NB4 (cell line): ENCODE results near the gene MEX3B.
"Not testable (repeated sequence)": the region's sequence is repeated elsewhere in the genome, so short reads cannot be mapped to it uniquely, and the experiment has no call there.

Experiments used
- DNase-seq: peaks from one replicate; pipeline ENCODE4 v3.0.0; 2010; ENCODE audit warnings: low read depth
- H3K4me3 ChIP-seq: one replicate; pipeline ENCODE4 v1.5.1; 2011; ENCODE audit warnings: mild to moderate bottlenecking, low read depth, low read length, moderate library complexity
- CTCF ChIP-seq: IDR thresholded peaks from one replicate; pipeline ENCODE4 v1.5.1; 2012; ENCODE audit warnings: low read depth, low read length
- MAX ChIP-seq: IDR thresholded peaks from 2 replicates; pipeline ENCODE4 v1.6.1; 2011; ENCODE audit warnings: low read depth, low read length
- MYC ChIP-seq: IDR thresholded peaks from 2 replicates; pipeline ENCODE4 v1.6.1; 2011; ENCODE audit warnings: low read depth, low read length
- POLR2A ChIP-seq: IDR thresholded peaks from 2 replicates; pipeline ENCODE4 v1.6.1; 2011; ENCODE audit warnings: mild to moderate bottlenecking; ENCODE audit not compliant: insufficient read length; ENCODE audit errors: extremely low read depth

Gene MEX3B

GRCh38 chr15:82012908-82013307, 32.9 kb downstream of the MEX3B start:
- TF ChIP-seq POLR2A = no peak
- no peak for TF ChIP-seq MYC
- TF ChIP-seq MAX = no peak
- no peak for TF ChIP-seq CTCF
- DNase-seq = no peak
- H3K4me3 ChIP-seq = no peak overlapping the region

- no peak for DNase-seq
- no peak overlapping the region for H3K4me3 ChIP-seq
- TF ChIP-seq MYC (no peak), POLR2A (no peak), MAX (no peak), CTCF (no peak)
Observed at GRCh38 chr15:82005239-82005638, 40.6 kb downstream of the MEX3B start.

DNA sequence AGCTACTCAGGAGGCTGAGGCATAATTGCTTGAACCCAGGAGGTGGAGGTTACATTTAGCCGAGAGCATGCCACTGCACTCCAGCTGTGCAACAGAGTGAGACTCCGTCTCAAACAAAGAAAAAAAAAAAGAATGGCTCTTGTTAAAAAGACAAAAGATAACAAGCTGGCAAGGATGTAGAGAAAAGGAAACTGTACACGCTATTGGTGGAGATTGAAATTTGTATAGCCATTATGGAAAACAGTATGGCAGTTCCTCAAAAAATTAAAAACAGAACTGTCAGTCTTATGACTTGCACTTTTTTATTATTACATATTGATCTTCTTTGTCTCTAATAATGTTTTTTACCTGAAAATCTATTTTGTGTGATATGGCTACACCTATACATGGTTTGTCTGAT, 41.9 kb downstream of the MEX3B start:
- no peak overlapping the region for H3K4me3 ChIP-seq
- DNase-seq = no peak
- TF ChIP-seq POLR2A = no peak
- no peak for TF ChIP-seq MYC
- TF ChIP-seq MAX = no peak
- TF ChIP-seq CTCF = no peak

GRCh38 chr15:81995081-81995480, 50.7 kb downstream of the MEX3B start:
- not testable (repeated sequence) for H3K4me3 ChIP-seq, DNase-seq

- no peak for DNase-seq
- TF ChIP-seq MYC = no peak
- no peak for TF ChIP-seq MAX
- no peak for TF ChIP-seq POLR2A
- TF ChIP-seq CTCF = no peak
- no peak overlapping the region for H3K4me3 ChIP-seq
Observed at GRCh38 chr15:81992523-81992922, 53.3 kb downstream of the MEX3B start.
